Measurements from ENCODE around the gene LTB4R. TPM values are rescaled to one million over a fixed set of nuclear protein-coding genes. Genes with fewer than 3 reads are reported as not detected.
"Not testable (repeated sequence)": the region's sequence is repeated elsewhere in the genome, so short reads cannot be mapped to it uniquely, and the experiment has no call there.

The LTB4R gene
- total RNA-seq, 2 experiments from 2014 or later, result 11.6 to 11.7 TPM

DNA sequence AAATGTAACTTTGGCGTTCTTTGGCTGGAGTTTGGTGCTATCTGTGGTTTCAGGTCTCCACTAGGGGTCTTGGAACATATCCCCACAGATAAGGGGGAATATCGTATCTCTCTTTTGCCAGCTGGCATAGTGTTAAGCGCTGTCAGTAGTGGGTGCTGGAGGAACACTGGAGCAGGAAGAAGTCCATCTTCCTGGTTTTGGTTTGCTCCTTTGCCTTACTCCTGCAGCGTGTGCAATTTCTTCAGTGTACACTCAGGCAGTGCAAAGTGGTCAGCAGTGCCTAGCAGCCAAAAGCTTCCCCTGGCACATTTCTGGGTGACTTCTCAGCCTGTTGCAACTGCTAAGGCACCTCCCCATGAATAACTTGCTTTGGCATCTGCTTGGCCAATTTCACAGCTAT, 40.2 kb downstream of the LTB4R start:
- TF ChIP-seq, protein P1, sequence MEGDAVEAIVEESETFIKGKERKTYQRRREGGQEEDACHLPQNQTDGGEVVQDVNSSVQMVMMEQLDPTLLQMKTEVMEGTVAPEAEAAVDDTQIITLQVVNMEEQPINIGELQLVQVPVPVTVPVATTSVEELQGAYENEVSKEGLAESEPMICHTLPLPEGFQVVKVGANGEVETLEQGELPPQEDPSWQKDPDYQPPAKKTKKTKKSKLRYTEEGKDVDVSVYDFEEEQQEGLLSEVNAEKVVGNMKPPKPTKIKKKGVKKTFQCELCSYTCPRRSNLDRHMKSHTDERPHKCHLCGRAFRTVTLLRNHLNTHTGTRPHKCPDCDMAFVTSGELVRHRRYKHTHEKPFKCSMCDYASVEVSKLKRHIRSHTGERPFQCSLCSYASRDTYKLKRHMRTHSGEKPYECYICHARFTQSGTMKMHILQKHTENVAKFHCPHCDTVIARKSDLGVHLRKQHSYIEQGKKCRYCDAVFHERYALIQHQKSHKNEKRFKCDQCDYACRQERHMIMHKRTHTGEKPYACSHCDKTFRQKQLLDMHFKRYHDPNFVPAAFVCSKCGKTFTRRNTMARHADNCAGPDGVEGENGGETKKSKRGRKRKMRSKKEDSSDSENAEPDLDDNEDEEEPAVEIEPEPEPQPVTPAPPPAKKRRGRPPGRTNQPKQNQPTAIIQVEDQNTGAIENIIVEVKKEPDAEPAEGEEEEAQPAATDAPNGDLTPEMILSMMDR (IDR thresholded peaks at IDR 0.05), result no peak
- Mint-ChIP-seq H3K27ac (no peak overlapping the region), H3K36me3 (ENCODE audit: low read depth) (no peaks in the 10 kb centered on the region), H3K27me3 (peaks cover 35% of the 10 kb centered on the region), H3K9me3 (no peaks in the 10 kb centered on the region), H3K4me3 (no peak overlapping the region), H3K4me1 (ENCODE audit: low read depth) (peaks cover 3% of the 10 kb centered on the region)
- DNase-seq, result no peak
- POLR2A ChIA-PET, result no interaction called here
- CTCF ChIA-PET, result interaction anchor here (0.8 to 3.1 kb wide), 8 partner anchors 11 to 85 kb away, joined by 3 to 15 read pairs (median 4); partner anchors contain the start of genes CIDEB and RIPK3
- intact Hi-C loops (cut with micrococcal nuclease), result no loop called here
- ATAC-seq, result no peak

DNA sequence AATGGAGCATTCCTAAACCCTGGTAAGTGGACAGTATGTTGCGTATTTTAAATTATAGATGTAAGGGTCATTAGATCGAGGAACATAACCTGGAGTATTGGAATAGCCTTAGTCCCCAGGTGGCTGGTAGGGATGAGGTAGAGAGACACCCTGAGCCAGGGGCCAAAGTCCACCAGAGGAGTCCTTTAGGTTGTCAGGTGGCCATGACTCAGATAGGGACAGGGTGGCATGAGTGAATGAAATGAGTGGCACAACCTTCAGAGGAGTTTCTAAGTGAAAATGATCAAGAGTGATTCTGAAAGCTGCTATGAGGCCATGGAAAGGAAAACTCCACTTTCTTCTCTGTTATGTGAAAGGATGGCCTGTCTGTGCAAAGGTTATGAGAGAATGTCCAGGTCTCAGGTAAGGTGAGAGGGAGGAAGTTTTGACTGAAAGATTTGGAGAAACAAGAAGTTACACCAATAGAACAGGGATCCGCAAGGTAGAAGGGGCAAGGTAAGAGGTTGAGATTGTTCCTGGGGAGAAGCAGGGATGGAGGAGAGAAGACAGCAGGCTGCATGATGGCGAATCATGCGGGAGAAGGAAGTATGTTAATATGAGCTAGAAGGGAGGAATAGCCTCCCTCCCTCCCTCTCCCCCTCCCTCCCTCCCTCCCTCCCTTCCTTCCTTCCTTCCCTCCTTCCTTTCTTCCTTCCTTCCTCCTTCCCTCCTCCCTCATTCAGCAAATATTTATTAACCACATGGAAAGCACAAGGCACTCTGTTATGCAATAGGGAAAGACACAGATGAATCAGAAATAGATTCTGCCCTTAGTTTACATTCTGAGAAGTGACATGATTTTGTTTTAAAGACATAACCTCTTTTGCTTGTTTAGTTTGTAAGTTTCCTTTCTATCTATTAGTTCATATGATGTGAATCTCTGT, 42.5 kb downstream of the LTB4R start:
- ChIA-PET POLR2A (no interaction called here), CTCF (interaction anchor here (1.7 to 3.1 kb wide), 2 partner anchors 20 to 77 kb away, joined by 5 to 15 read pairs; no protein-coding TSS in a partner anchor)
- Mint-ChIP-seq H3K27me3 (peaks cover 30% of the 10 kb centered on the region), H3K36me3 (ENCODE audit: low read depth) (no peaks in the 10 kb centered on the region), H3K4me3 (no peak overlapping the region), H3K27ac (no peak overlapping the region), H3K4me1 (ENCODE audit: low read depth) (peaks cover 3% of the 10 kb centered on the region), H3K9me3 (no peaks in the 10 kb centered on the region)
- intact Hi-C loops (cut with micrococcal nuclease), result no loop called here
- DNase-seq, result no peak
- TF ChIP-seq, protein P1 (IDR thresholded peaks at IDR 0.05), result no peak
- no peak for ATAC-seq

DNA sequence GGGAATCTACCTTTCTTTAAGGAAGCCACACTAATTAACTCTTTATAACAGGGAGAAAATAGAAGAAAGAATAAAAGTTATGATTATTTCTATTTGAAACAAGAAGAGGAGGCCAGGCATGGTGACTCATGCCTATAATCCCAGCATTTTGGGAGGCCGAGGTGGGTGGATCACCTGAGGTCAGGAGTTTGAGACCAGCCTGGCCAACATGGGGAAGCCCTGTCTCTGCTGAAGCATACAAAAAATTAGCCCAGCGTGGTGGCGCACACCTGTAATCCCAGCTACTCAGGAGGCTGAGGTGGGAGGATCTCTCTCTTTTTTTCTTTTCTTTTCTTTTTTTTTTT, 43.2 kb downstream of the LTB4R start:
- H3K27ac Mint-ChIP-seq; intact Hi-C loops (cut with micrococcal nuclease); DNase-seq; H3K36me3 Mint-ChIP-seq (ENCODE audit: low read depth); H3K9me3 Mint-ChIP-seq; H3K4me1 Mint-ChIP-seq (ENCODE audit: low read depth); ATAC-seq; POLR2A ChIA-PET; H3K4me3 Mint-ChIP-seq: not testable (repeated sequence)
- CTCF ChIA-PET, result interaction anchor here (1.7 kb wide), 1 partner anchor 77 kb away, joined by 5 read pairs; no protein-coding TSS in a partner anchor
- H3K27me3 Mint-ChIP-seq, result peaks cover 28% of the 10 kb centered on the region

DNA sequence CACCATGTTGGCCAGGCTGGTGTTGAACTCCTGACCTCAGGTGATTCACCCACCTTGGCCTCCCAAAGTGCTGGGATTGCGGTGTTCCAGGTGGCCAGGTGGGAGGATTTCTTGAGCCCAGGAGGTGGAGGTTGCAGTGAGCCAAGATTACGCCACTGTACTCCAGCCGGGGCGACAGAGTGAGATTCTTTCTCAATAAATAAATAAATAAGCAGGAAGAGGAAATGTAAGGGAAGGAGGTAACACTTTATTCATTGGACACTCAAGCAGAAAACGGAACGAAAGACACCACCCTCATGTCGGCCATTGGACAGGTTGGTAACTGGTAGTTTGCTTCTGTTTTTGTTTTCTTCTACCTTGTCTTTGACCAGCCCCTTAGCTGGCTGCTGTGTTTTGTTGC, 43.7 kb downstream of the LTB4R start:
- intact Hi-C loops (cut with micrococcal nuclease), result no loop called here

DNA sequence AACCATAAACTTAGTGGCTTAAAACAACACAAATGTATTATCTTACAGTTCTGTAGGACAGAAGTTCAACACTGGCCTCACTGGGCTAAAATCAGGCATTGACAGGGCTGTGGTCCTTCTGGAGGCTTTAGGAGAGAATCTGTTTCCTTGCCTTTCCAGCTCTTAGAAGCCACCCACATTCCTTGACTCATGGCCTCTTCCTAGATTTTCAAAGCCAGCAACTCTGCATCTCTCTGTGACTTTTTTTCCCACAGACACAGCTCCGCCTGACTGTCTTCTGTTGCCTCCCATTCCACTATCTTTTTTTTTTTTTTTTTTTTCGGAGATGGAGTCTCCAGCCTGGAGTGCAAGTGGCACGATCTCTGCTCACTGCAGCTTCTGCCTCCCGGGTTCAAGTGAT, 44.9 kb downstream of the LTB4R start:
- Mint-ChIP-seq H3K4me3 (no peak overlapping the region), H3K27ac (no peak overlapping the region), H3K4me1 (ENCODE audit: low read depth) (peaks cover 3% of the 10 kb centered on the region), H3K36me3 (ENCODE audit: low read depth) (no peaks in the 10 kb centered on the region), H3K27me3 (peaks cover 22% of the 10 kb centered on the region), H3K9me3 (no peaks in the 10 kb centered on the region)
- ATAC-seq (no peak), DNase-seq (no peak)
- POLR2A ChIA-PET, result no interaction called here
- CTCF ChIA-PET, result interaction anchor here (1.0 to 7.0 kb wide), 2 partner anchors 23 to 76 kb away, joined by 5 to 47 read pairs; partner anchors contain the start of gene ADCY4
- intact Hi-C loops (cut with micrococcal nuclease), result no loop called here
- TF ChIP-seq, protein P1 (IDR thresholded peaks at IDR 0.05), result no peak

More for the DNA sequence above, 43.7 kb downstream of the LTB4R start:
- Mint-ChIP-seq H3K4me1 (ENCODE audit: low read depth) (peaks cover 3% of the 10 kb centered on the region), H3K9me3 (no peaks in the 10 kb centered on the region), H3K36me3 (ENCODE audit: low read depth) (no peaks in the 10 kb centered on the region), H3K27ac (no peak overlapping the region), H3K4me3 (no peak overlapping the region), H3K27me3 (peaks cover 23% of the 10 kb centered on the region)
- DNase-seq (no peak), ATAC-seq (no peak)
- CTCF ChIA-PET, result interaction anchor here (1.7 kb wide), 1 partner anchor 76 kb away, joined by 5 read pairs; no protein-coding TSS in a partner anchor
- TF ChIP-seq, protein P1 (IDR thresholded peaks at IDR 0.05), result no peak
- POLR2A ChIA-PET, result no interaction called here

All from activated CD8-positive, alpha-beta T cell treated with anti-CD3 and anti-CD28 coated beads for 36 hours (primary cell).